GM12874 (cell line): ENCODE data around the gene WARS2.

Experiments
- TF ChIP-seq, protein P1 (sequence below): IDR thresholded peaks from 2 replicates; pipeline ENCODE4 v1.5.1; 2011; ENCODE audit warnings: low read depth, mild to moderate bottlenecking, control low read depth, low read length, moderate library complexity; ENCODE audit not compliant: insufficient read depth

WARS2 gene

DNA sequence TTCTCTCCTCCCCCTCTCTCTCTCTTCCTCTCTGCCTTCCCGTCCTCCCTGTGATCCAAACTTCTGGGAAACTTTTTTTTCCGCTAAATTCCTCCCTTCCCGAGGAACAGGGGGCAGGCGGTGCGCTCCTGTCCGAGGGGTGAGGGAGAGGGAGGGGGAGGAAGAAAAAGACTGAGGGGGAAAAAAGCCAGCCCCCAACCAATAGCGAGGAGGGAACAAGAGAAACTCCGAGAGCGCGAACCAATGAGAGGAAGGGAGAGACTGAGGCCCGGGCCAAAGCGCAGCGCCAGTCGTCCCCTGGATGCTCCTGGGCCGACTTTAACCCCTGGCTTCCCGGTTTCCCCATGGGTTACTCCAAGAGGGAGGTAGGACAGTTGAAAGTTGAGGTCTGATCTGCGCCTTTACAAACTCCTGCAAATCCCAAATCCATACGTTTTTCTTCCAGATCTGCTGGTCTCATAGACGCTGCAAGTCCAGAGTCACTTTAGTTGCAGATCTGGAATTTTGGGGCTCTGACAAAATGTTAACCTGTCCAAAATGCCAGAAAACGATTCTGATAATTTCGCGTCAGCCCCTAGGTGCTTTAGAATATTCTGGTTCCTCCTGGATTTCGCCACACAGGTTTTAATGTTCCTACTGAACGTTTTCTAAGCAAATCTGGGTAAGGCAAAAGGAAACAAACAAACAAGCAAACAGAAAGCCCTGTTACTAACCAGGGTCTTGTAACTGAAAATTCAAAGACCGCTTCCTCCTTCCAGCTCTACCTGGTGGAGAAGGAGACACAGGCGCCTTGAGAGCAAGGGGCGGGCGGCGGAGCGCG is 152.1 kb downstream of the WARS2 start, which contains the start of gene TBX15:
Gene TBX15 (minus strand): TSS at position 158 of the 820 bp plus-strand sequence. CDS start 548 bp downstream, outside the sequence.
- TF ChIP-seq, protein P1, sequence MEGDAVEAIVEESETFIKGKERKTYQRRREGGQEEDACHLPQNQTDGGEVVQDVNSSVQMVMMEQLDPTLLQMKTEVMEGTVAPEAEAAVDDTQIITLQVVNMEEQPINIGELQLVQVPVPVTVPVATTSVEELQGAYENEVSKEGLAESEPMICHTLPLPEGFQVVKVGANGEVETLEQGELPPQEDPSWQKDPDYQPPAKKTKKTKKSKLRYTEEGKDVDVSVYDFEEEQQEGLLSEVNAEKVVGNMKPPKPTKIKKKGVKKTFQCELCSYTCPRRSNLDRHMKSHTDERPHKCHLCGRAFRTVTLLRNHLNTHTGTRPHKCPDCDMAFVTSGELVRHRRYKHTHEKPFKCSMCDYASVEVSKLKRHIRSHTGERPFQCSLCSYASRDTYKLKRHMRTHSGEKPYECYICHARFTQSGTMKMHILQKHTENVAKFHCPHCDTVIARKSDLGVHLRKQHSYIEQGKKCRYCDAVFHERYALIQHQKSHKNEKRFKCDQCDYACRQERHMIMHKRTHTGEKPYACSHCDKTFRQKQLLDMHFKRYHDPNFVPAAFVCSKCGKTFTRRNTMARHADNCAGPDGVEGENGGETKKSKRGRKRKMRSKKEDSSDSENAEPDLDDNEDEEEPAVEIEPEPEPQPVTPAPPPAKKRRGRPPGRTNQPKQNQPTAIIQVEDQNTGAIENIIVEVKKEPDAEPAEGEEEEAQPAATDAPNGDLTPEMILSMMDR, result no peak

DNA sequence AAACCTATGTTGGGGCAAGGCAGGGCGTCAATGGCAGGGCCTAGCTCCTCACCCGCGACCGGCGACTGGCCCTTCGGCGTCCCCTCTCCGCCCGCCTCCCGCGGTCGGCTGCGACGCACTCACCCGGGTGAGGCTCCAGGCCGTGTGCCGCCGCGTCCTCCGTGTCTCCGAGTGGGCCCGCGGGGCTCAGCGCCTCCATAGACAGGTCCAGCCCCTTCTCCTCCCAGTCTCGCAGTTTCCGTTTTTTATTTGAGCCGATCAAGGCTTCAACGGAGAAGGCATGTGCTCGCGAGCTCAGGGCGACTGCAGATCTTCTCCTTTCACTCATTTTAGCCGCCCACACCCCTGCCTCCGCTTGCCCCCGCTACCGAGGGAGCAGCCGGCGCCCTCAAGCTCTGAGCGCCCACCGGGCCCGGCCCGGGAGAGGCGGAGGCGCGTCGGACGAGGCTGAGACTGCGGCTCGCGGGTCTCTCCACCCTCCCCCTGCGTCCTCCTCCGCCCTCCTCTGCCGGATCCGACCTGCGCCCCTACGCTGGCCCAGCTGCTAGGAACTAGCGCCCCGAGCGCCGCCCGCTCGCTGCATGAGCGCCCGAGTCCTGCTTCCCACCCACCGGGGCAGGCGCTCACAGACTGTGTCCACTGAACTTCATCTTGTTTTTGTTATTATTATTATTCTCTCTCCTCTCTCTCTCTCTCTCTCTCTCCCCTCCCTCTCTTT is 152.8 kb downstream of the WARS2 start:
- TF ChIP-seq, protein P1, result no peak

DNA sequence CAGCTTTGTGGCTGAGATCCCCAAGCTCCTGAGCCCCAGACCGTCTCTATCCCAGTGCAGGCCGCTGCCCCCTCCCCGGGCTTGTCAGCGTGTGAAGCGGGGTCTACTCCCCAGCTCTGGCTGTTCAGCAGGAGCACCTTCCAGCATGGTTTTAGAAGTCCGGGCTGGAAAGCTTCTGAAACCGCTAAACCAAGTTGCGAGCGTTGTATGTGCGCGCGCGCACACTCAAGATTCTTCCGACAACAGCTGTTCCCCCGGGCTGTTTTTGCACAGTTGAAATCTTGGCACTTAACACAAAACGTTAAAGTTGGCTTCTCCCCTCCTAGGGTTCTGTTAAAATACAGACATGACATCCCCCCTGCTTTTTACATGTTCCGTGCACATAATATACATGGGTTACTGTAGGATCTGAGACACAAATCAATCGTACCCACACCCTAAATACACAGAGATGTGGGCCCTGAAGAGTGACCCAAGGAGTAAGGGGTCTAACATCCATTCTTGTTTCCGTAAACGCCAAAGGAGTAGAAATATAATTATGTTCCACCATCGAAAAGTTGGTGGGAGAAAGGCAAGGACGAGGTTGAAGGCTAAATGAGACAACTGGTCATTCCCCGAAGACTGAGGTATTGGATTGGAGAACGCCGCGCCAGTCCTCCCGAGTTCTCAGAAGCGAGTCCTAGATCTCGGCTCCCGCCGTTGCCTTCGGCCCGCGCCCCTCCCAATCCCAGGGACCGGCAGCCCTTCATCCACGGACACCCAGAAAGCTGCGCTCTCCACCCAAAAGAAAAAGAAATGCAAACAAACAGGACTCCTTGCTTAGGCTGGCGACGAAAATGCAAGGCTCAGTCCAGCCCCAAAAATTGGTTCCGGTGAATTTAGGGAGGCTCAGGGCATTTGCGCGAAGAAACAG is 153.6 kb downstream of the WARS2 start:
- TF ChIP-seq, protein P1, result no peak

DNA sequence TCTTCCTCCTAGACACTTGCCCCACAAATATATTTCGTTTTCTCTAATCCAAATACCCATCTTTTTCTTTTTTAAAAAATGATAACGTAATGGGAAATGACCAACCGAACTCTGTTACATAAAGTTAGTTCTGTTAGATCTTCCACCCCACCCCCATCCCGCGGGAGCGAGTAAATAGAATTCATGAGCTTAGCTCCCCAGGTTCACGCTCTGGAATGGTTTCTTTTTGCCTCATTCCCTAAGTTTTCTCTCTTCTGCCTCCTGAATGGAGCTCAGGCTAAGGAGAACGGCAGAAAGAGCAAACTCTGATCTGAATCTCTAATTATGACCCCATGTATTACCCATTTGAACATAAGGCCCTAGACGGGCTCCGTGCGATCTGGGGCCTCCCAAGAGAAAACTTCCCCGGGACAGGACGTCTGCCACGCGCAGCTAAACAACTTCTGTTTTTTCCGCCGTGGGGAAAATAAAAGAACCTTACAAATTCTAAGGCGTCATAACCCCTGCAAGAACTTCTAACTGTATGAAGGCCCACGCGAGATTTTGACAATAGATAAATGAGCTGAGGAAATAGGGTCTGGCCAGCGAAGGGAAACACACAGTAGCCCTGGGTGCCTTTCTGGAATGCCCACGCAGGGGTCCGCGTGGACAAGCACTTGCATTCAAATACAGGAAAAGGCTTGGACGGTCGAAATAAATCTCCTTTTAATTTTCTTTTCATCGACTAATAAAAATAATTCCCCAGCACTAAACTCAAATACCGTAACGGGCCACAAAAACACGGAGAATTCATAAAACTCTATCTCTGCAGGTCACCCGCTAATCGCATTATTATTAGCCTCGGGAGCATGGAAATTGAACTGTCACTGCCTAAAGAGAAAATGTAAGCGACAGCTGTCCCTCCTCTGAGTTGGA is 154.6 kb downstream of the WARS2 start:
- TF ChIP-seq, protein P1, result no peak

DNA sequence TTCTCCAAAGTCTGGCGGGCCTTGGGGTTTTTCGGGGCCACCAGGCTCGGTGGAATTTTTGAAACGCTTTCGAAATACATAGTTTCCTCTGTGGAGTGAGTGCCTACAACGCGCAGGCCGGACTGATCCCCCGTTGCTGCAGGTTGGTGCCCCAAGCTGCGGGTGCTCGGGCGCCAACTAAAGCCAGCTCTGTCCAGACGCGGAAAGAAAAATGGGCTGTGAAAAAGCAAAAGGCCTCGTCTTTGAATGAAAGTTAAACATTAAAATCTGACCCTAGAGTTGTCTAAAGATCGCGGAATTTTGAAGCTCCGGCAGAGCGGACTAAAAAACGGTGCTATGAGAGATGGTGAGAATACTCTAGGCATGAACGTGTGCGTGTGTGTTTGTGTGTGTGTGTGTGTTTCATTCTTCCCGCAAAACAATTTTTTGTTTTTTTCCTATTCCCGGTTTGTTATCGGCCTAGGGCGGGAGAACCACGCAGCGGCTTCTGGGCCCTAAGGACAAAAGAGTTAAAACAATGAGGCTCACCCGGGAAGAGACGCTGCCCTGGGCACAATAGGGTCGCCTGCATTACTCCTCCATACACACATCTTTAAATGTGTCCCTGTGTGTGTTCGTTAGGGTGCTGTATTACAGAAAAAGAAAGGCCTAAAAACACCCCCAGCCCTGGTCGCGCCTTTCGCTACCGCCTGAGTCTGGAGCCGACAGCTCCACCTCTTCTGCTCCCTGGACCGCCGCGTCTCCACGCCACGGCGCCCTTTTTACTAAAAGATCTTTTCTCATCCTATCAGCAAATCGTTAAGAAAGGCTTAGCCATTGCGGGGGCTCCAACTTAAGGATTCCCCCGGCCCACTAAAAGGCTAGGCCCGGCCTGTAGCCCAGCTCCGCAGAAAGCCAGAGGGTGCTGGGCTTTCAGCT is 155.5 kb downstream of the WARS2 start:
- TF ChIP-seq, protein P1, result no peak
